NCI-H2107 (cell line): Measurements from ENCODE around the gene TP53BP2.
"Not testable (repeated sequence)": the region's sequence is repeated elsewhere in the genome, so short reads cannot be mapped to it uniquely, and the experiment has no call there.

Source experiments
- DNase-seq: peaks from one replicate; lab custom pipeline; 2025; lab: John Stamatoyannopoulos, UW

The TP53BP2 gene

GRCh38 chr1:223853748-223854147 lies 8.0 kb upstream of the TP53BP2 start:
- DNase-seq = no peak

- DNase-seq = no peak
These were observed 7.5 kb upstream of the TP53BP2 start for GRCh38 chr1:223853275-223853674.

GRCh38 chr1:223852337-223852736 lies 6.6 kb upstream of the TP53BP2 start:
- DNase-seq = no peak

DNA sequence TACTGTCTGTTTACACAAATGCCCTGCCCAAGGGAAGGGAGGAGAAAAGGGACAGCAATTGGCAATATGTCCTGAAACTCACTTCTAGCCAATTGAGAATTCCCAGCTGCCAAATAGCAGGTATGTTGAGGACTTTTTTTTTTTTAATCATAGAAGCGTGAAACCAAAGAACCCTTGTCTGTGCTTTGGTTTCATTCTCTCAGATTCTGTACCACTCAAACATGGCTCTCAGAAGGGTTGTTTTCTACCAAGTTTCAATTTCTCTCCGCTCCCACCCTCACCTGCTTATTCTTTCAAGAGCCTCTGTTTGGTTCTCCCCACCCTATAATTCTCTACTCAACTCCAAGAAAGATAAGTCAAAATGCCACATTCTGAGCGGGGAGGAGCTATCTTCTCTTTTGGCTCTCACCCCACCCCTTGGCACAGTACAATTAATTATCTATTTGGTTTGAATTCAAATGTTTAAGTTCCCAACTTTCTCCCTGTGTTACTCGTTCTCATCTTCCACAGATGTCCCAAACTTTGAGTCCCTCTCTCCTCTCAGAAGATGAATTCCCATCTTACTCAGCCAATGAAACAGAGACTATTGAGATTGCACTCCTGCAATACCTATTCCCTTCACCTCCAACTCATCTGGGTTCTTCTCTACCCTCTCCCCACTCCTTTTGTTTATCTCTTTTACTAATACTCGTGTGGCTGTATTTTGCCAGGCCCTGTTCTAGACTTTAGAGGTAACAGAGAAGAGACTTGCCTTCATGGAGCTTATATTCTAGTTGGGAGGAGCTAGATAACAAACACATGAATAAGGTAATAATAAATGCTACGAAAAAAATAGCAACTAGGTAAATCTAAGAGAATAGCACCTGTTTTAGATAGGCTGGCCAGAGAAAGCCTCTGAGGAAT lies 3.9 kb upstream of the TP53BP2 start:
- peak; percentile 59 for DNase-seq

DNA sequence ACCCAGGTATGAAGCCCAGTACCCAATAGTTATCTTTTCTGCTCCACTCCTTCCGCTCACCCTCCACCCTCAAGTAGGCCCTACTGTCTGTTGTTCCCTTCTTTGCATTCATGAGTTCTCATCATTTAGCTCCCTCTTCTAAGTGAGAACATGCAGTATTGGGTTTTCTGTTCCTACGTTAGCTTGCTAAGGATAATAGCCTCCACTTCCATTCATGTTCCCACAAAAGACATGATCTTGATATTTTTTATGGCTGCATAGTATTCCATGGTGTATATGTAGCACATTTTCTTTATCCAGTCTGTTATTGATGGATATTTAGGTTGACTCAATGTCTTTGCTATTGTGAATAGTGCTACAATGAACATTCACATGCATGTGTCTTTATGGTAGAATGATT lies 2.8 kb upstream of the TP53BP2 start:
- DNase-seq = no peak

GRCh38 chr1:223847781-223848345 lies 2.1 kb upstream of the TP53BP2 start:
- no peak for DNase-seq

- no peak for DNase-seq
These were observed 524 bp downstream of the TP53BP2 start for GRCh38 chr1:223845037-223845809.

DNA sequence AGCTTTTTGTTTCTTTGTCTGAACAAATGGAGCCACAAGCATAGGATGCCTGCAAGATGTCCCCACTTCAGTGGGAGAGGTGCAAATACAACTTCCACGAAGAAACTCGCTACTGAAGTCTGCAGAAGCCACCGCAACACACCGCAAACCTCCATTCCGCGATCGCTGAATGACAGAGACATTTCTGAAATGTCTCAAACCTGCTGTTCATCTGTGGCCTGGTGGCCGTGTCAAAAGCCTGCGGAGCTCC lies 1.0 kb downstream of the TP53BP2 start:
- DNase-seq = no peak

GRCh38 chr1:223843934-223844786 lies 1.6 kb downstream of the TP53BP2 start:
- DNase-seq = no peak

DNA sequence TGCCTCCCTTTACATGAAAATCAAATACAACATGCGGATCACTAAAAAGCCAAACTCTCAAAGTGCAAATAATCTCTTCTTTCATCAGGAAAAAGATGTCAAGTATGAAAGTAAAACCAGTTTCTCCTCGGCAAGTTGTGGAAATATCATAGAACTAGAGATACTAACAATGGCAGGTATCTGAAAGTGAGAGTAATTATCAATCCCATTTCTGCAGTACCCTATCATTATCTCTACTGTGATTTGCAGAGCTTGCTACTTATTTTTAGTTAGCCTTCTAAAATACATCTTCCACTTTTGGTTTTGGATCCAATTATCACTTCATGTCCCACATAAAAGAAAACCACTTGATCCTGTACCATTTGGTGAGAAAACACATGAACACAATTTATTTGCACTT lies 3.0 kb downstream of the TP53BP2 start:
- no peak for DNase-seq

DNA sequence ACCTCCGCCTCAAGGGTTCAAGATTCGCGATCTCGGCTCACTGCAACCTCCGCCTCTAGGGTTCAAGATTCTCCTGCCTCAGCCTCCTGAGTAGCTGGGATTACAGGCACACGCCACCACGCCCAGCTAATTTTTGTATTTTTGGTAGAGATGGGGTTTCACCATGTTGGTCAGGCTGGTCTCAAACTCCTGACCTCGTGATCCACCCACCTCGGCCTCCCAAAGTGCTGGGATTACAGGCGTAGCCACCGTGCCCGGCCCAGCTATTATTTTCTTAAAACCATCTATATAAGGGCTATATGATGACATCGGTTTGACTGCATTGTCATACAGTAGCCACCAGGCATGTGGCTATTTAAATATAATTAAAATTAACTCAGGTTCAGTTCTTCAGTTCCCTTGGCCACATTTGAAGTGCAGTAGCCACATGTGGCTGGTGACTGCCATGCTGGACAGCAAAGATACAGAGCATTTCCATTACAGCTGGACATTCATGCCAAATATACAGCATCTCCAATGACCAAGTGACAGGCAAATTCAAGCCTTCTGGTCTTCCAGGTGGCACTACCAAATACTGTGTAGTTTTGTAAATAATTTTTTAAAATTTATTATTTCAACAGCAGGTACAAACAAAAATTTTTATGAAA lies 3.6 kb downstream of the TP53BP2 start:
- DNase-seq = not testable (repeated sequence)

DNA sequence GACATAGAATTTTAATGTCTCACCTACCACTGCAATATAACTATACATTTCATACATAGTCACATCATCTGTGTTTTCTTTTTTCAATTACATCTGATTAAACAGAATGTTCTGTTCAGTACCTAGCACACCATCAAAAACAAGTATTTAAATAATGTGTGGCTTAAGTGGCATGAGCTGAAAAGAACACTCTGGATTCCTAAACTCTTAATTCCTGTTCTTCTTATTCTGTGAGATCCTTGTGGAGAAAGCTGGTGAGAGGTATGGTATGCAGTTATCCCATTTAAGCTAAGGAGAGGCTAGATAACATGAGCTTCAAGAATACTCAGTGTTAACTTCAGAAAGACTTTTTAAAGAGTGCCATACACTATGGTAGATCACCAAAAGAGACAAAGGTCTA lies 5.5 kb downstream of the TP53BP2 start:
- no peak for DNase-seq

DNA sequence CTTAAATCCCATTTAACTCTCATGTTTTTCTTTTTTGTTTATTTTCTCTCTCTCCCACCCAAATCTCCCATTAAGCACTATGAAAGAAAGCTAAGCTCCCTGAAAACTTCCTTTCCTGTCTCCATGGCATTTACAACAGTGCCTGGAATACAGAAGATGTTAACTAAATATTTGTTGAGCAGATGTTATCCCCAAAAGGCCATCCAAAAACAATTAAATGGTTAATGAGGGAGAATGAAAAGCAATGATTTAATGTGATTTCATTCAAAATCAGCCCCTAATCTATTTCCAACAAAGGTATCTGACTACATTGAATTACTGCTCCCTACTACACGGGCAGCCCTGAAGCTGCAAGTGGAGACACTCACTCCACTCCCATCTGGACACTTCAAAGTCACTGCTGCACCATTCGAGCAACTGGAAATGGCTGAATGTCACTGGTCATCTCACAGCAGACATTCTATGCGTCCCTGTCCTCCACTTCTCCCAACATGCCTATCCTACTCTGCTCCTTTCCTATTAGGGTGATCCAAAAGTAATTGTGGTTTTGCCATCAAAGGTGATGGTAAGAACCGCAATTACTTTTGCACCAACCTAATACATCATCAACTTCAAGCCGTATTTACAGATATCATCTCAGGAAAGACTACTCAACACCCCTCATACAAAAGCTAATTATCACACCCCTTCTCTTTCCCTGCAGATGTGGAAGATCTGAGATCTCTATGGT lies 7.5 kb downstream of the TP53BP2 start:
- no peak for DNase-seq

GRCh38 chr1:223837687-223838086 lies 8.1 kb downstream of the TP53BP2 start:
- DNase-seq = no peak

DNA sequence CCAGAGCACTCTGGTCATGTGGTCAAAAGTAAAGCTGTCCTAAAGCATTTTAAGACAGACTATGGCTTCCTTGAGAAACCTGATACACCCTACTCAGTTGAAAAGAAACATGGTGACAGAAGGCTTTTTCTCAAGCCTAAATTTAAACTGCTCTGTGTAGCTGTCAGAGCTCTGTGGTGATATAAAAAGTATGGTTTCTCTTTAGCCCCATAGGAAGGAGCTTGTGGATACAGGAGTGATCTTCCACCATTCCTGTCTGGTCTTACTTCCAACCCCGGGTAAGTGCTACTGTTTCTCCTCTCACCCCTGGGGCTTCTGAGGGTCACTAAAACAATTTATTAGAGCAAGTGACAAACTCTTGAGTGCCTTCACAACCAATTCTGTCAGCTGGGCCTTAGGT lies 8.5 kb downstream of the TP53BP2 start:
- no peak for DNase-seq

DNA sequence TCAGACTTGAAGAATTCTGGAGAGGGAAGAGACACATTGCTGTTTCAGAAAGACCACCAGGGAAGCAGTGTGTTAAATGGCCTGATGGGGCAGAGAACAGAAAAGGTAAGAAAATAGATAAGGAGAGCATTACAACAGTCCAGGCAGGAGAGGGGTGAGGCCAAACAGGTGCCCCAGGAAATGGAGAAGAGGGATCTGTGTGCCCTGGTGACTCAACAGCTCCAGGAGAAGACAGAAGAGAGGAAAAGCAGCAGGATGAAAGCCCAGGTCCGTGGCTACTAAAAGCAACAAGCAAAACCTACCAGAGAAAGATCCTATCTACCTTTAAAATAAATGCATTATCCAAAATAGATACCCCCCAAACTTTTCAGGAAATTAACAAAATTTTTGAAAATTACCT lies 9.2 kb downstream of the TP53BP2 start:
- no peak for DNase-seq

GRCh38 chr1:223835754-223836153 lies 10.0 kb downstream of the TP53BP2 start:
- DNase-seq = no peak

DNA sequence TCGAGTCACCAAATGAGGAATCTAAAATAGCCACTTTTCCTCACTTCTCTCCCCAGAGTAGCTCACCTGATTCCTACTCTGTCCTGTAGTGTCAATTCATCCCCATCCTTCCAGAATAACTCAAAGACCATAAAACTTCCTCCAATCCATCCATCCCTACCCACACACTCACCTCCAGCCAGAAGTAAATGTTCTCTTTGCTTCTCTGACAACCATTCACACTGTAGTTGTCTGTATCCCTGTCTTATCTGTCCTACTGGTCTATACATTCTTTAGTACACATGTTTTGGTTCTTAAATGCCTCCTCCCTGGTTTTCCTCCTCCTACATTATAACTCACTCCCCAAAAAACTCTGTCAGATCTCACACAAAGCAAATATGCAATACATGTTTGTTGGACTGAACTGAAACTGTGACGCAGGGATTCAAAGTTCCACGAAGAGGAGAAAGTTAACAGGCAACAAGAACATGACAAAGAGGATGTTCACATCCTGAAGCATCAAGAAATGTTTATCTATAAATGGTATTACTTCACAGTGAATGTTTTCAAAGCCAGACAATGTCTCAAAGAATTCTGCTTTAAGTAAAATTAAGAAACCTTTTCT lies 11.0 kb downstream of the TP53BP2 start:
- DNase-seq = no peak

GRCh38 chr1:223833948-223834347 lies 11.8 kb downstream of the TP53BP2 start:
- no peak for DNase-seq

GRCh38 chr1:223832637-223832943 lies 13.2 kb downstream of the TP53BP2 start:
- DNase-seq = no peak
